ENCODE measurements around the gene TMEM131. TPM values are rescaled to one million over a fixed set of nuclear protein-coding genes. Genes with fewer than 3 reads are reported as not detected.
"Not testable (repeated sequence)": the region's sequence is repeated elsewhere in the genome, so short reads cannot be mapped to it uniquely, and the experiment has no call there.

The TMEM131 gene
- total RNA-seq, 1 experiment from 2014 or later: 18.3 TPM

GRCh38 chr2:97868986-97869721, 126.6 kb downstream of the TMEM131 start:
- peak; percentile 97 for DNase-seq (ENCODE audit: low read depth)

- DNase-seq (ENCODE audit: low read depth): no peak
Observed at GRCh38 chr2:97863829-97864228, 131.9 kb downstream of the TMEM131 start.

- DNase-seq (ENCODE audit: low read depth): no peak
Observed at GRCh38 chr2:97861177-97861576, 134.6 kb downstream of the TMEM131 start.

- no peak for DNase-seq (ENCODE audit: low read depth)
Observed at GRCh38 chr2:97858442-97858841, 137.3 kb downstream of the TMEM131 start.

GRCh38 chr2:97857553-97857952, 138.2 kb downstream of the TMEM131 start:
- no peak for DNase-seq (ENCODE audit: low read depth)

- DNase-seq (ENCODE audit: low read depth): peak; percentile 59
Observed at GRCh38 chr2:97853057-97853456, 142.7 kb downstream of the TMEM131 start.

- DNase-seq (ENCODE audit: low read depth): no peak
Observed at GRCh38 chr2:97851172-97851571, 144.6 kb downstream of the TMEM131 start.

GRCh38 chr2:97849881-97850528, 145.7 kb downstream of the TMEM131 start:
- DNase-seq (ENCODE audit: low read depth): peak; percentile 73

- no peak for DNase-seq (ENCODE audit: low read depth)
Observed at GRCh38 chr2:97848306-97848705, 147.4 kb downstream of the TMEM131 start.

GRCh38 chr2:97846716-97847115, 149.0 kb downstream of the TMEM131 start:
- DNase-seq (ENCODE audit: low read depth): not testable (repeated sequence)

GRCh38 chr2:97845818-97846217, 149.9 kb downstream of the TMEM131 start:
- DNase-seq (ENCODE audit: low read depth): no peak

GRCh38 chr2:97845133-97845532, 150.6 kb downstream of the TMEM131 start:
- no peak for DNase-seq (ENCODE audit: low read depth)

GRCh38 chr2:97844311-97844859, 151.4 kb downstream of the TMEM131 start:
- no peak for DNase-seq (ENCODE audit: low read depth)

- DNase-seq (ENCODE audit: low read depth): no peak
Observed at GRCh38 chr2:97840198-97840597, 155.6 kb downstream of the TMEM131 start.

- DNase-seq (ENCODE audit: low read depth): no peak
Observed at GRCh38 chr2:97834610-97835009, 161.1 kb downstream of the TMEM131 start.

- DNase-seq (ENCODE audit: low read depth): no peak
Observed at GRCh38 chr2:97831121-97831520, 164.6 kb downstream of the TMEM131 start.

- not testable (repeated sequence) for DNase-seq (ENCODE audit: low read depth)
Observed at GRCh38 chr2:97829255-97829654, 166.5 kb downstream of the TMEM131 start.

GRCh38 chr2:97827013-97827412, 168.7 kb downstream of the TMEM131 start:
- not testable (repeated sequence) for DNase-seq (ENCODE audit: low read depth)

GRCh38 chr2:97826266-97826847, 169.4 kb downstream of the TMEM131 start:
- DNase-seq (ENCODE audit: low read depth): not testable (repeated sequence)

- not testable (repeated sequence) for DNase-seq (ENCODE audit: low read depth)
Observed at GRCh38 chr2:97824011-97824410, 171.7 kb downstream of the TMEM131 start.

- DNase-seq (ENCODE audit: low read depth): not testable (repeated sequence)
Observed at GRCh38 chr2:97821862-97822261, 173.9 kb downstream of the TMEM131 start.

GRCh38 chr2:97819754-97820153, 176.0 kb downstream of the TMEM131 start:
- no peak for DNase-seq (ENCODE audit: low read depth)

GRCh38 chr2:97816411-97816810, 179.3 kb downstream of the TMEM131 start:
- DNase-seq (ENCODE audit: low read depth): no peak
